Measurements from ENCODE around the gene THAP5.
A peak's percentile ranks its signal among the peaks of the same experiment; 100 is the strongest.

THAP5 gene

GRCh38 chr7:108528183-108528712 is 41.3 kb downstream of the THAP5 start:
- DNase-seq: no peak

GRCh38 chr7:108526768-108527017 is 42.8 kb downstream of the THAP5 start:
- DNase-seq: no peak

DNA sequence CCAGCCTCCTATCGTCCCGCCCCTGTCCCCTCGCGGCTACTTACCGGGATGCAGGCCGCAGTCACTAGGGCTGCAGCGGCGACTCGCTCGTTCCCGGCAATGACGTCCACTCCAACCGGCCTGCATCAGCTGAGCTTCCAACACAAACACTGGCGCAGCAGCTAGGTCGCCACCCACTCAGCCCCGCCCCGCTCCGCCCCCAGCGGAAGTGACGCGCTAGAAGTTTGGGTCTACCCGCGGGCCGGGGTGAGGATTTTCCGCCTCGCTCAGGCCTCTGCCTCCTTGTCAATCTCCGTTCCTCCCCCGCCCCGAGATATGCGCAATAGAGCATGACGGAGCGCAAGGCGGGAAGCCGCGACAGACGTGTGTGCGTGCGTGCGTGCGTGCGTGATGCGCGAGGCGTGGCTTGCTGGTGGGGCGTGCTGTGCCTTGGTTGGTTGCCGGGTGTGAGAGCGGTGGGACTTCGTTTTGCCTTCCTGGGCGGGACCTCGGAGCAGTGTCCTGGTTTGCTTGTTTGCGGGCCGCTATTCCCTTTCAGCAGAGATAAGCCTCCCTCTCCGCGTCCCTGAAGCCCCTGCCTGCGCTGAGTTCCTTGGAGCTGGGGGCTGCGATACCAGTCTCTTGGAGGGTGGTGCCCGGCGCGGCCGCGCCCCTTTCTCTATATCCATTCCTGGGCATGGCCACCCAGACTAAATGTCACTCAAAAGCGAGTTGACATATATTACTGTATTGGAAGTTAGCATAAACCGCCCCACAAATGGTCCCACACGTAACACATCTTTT is 43.3 kb downstream of the THAP5 start, which contains the start of gene PNPLA8:
PNPLA8 (minus strand) TSS at position 151 of the 783 bp plus-strand sequence. CDS start 10,644 bp downstream, outside the sequence.
- peak; percentile 85 for DNase-seq

GRCh38 chr7:108525327-108525984 is 44.0 kb downstream of the THAP5 start:
- DNase-seq: no peak

DNA sequence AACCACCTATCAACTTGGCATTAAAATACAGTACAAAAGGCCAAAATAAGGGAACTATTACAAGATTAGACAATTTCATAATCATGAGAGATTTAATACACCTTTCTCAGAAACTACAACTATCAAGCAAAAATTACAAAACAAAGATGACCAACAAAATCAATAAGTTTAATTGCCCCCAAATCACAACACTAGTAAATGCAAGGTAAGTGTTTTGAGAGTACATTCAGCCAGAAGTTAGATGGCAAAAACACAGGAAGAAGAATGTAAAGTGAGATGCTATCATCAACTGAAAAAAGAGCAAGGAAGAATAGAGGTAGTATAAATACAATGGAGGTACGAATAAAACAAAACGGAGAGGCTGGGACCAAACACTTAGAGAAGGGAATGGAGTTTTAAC is 46.7 kb downstream of the THAP5 start:
- DNase-seq: no peak

DNA sequence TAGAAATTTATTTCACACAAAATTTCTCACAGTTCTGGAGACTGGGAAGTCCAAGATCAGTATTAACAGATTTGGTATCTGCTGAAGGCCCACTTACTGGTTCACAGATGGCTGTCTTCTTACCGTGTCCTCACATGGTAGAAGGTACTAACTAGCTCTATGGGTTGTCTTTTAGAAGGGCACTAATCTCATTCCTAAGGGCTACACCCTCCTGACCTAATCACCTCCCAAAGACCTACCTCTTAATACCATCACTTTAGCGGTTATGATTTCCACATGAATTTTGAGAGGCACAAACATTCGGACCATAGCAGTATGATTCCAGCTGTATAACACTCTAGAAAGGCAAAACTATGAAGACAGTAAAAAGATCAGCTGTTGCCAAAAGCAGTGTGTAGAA is 51.6 kb downstream of the THAP5 start:
- no peak for DNase-seq

GRCh38 chr7:108515630-108516029 is 53.9 kb downstream of the THAP5 start:
- DNase-seq: no peak

DNA sequence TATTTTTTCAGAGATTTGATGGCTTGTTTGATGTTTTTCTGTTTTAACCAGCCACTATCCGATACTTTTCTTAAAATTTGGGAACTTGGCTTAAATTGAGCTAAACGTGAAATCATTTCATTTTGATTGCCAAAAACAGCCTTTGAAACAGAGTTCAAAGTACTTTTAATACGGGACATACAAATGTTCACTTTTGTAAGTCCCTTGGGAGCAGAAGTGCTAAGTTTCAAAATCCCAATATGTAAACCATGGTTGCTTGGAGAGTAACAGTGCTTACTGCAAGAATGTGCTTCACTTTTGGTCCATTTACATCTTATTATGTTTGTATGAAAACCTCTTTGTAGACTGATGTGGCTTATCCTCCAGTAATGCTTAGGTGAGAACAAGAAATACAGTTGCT is 54.5 kb downstream of the THAP5 start:
- no peak for DNase-seq
